Measurements from ENCODE around the gene TMEM200C. TPM values are rescaled to one million over a fixed set of nuclear protein-coding genes. Genes with fewer than 3 reads are reported as not detected.

TMEM200C gene
- total and polyA plus RNA-seq, 2 donors (not counting 1 experiment from before 2014, with no cell fraction given): not detected

DNA sequence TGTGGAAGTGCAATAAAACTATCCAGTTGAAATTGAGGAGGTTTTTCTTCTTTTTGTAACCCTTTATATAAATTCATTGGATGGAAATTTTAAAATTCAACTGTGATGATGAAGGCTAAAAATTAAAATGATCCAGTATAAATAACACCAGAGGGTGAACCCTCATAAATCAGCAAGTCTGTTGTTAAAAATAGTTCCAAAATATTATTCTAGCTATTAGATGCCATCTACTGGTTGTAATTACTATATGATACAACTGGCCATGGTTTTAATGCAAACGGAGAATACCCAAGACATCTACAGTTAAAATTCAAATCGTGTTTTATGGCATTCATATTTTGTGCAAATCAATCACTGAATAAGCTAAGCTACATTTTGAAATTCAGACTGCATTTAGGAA, 53.8 kb downstream of the TMEM200C start:
- Mint-ChIP-seq H3K4me1 (no peaks in the 10 kb centered on the region), H3K9me3 (ENCODE audit: insufficient read depth) (no peaks in the 10 kb centered on the region), H3K4me3 (no peak overlapping the region), H3K27me3 (peaks cover 8% of the 10 kb centered on the region), H3K27ac (no peak overlapping the region)
- Histone ChIP-seq H3K4me1 (ENCODE audit: control insufficient read depth in 2 of 2, insufficient read depth in 2 of 2, low read length in 2 of 2) (no peaks in the 10 kb centered on the region), H4K20me1 (ENCODE audit: control insufficient read depth, insufficient read depth, low read length, poor library complexity, severe bottlenecking) (no peaks in the 10 kb centered on the region), H3K4me2 (replicated peaks; ENCODE audit: low read depth, low read length, poor library complexity, severe bottlenecking) (no peak overlapping the region), H3K27me3 (replicated peaks in 1 of 4; ENCODE audit: control extremely low read depth in 1 of 4, control insufficient read depth in 3 of 4, insufficient read depth in 4 of 4, low read length in 3 of 4) (no peaks in the 10 kb centered on the region), H2AFZ (ENCODE audit: insufficient read depth, low read depth, low read length, poor library complexity, severe bottlenecking) (no peak overlapping the region), H3K9ac (ENCODE audit: low read length) (no peak overlapping the region), H3K79me2 (ENCODE audit: control insufficient read depth, insufficient read depth, low read length) (no peaks in the 10 kb centered on the region), H3K4me3 (ENCODE audit: control extremely low read depth in 1 of 5, extremely low read depth in 1 of 5, insufficient read depth in 1 of 5, low read depth in 2 of 5, low read length in 4 of 5) (no peak overlapping the region), H3K27ac (ENCODE audit: low read length in 2 of 2) (no peak overlapping the region), H3K36me3 (replicated peaks in 1 of 2; ENCODE audit: control extremely low read depth in 1 of 2, control insufficient read depth in 1 of 2, extremely low read depth in 1 of 2, insufficient read depth in 2 of 2, low read length in 1 of 2) (no peaks in the 10 kb centered on the region), H3K9me3 (ENCODE audit: control extremely low read depth in 1 of 3, control insufficient read depth in 2 of 3, insufficient read depth in 1 of 3, low read length in 2 of 3) (no peaks in the 10 kb centered on the region)
- DNase-seq (no peak), ATAC-seq (ENCODE audit: low read depth) (no peak)
- whole genome bisulfite sequencing (ENCODE audit: insufficient coverage): no CpG with 5 or more reads among the region's 2 CpGs
- intact Hi-C loops (cut with micrococcal nuclease): no loop called here
- ChIA-PET CTCF (no interaction called here), POLR2A (no interaction called here)
- no peak for TF ChIP-seq EZH2 (IDR thresholded peaks at IDR 0.05; ENCODE audit: borderline replicate concordance, insufficient read depth, low read depth, low read length, poor library complexity, severe bottlenecking)
- no peak for TF ChIP-seq CTCF (IDR thresholded peaks at IDR 0.05)

GRCh38 chr18:5840547-5840946, 54.8 kb downstream of the TMEM200C start:
- Histone ChIP-seq H3K4me1 (ENCODE audit: control insufficient read depth in 2 of 2, insufficient read depth in 2 of 2, low read length in 2 of 2) (no peaks in the 10 kb centered on the region), H3K4me3 (ENCODE audit: control extremely low read depth in 1 of 5, extremely low read depth in 1 of 5, insufficient read depth in 1 of 5, low read depth in 2 of 5, low read length in 4 of 5) (no peak overlapping the region), H4K20me1 (ENCODE audit: control insufficient read depth, insufficient read depth, low read length, poor library complexity, severe bottlenecking) (no peaks in the 10 kb centered on the region), H3K27ac (ENCODE audit: low read length in 2 of 2) (no peak overlapping the region), H3K27me3 (replicated peaks in 1 of 4; ENCODE audit: control extremely low read depth in 1 of 4, control insufficient read depth in 3 of 4, insufficient read depth in 4 of 4, low read length in 3 of 4) (no peaks in the 10 kb centered on the region), H3K4me2 (replicated peaks; ENCODE audit: low read depth, low read length, poor library complexity, severe bottlenecking) (no peak overlapping the region), H3K79me2 (ENCODE audit: control insufficient read depth, insufficient read depth, low read length) (no peaks in the 10 kb centered on the region), H2AFZ (ENCODE audit: insufficient read depth, low read depth, low read length, poor library complexity, severe bottlenecking) (no peak overlapping the region), H3K9ac (ENCODE audit: low read length) (no peak overlapping the region), H3K36me3 (replicated peaks in 1 of 2; ENCODE audit: control extremely low read depth in 1 of 2, control insufficient read depth in 1 of 2, extremely low read depth in 1 of 2, insufficient read depth in 2 of 2, low read length in 1 of 2) (no peaks in the 10 kb centered on the region), H3K9me3 (ENCODE audit: control extremely low read depth in 1 of 3, control insufficient read depth in 2 of 3, insufficient read depth in 1 of 3, low read length in 2 of 3) (no peaks in the 10 kb centered on the region)
- ATAC-seq (ENCODE audit: low read depth) (no peak), DNase-seq (no peak)
- TF ChIP-seq EZH2 (IDR thresholded peaks at IDR 0.05; ENCODE audit: borderline replicate concordance, insufficient read depth, low read depth, low read length, poor library complexity, severe bottlenecking) (no peak), CTCF (IDR thresholded peaks at IDR 0.05) (no peak)
- intact Hi-C loops (cut with micrococcal nuclease): no loop called here
- Mint-ChIP-seq H3K27me3 (peaks cover 5% of the 10 kb centered on the region), H3K9me3 (ENCODE audit: insufficient read depth) (no peaks in the 10 kb centered on the region), H3K4me1 (no peaks in the 10 kb centered on the region), H3K27ac (no peak overlapping the region), H3K4me3 (no peak overlapping the region)
- POLR2A ChIA-PET: no interaction called here
- no CpG with 5 or more reads among the region's 4 CpGs for WGBS (ENCODE audit: insufficient coverage)
- CTCF ChIA-PET: no interaction called here
